ENCODE data around the gene PTCH1. TPM values are rescaled to one million over a fixed set of nuclear protein-coding genes. Genes with fewer than 3 reads are reported as not detected.

The PTCH1 gene
- polyA plus RNA-seq, 1 donor (not counting 4 experiments of a cell fraction or from before 2014, with no cell fraction given) = 1.7 TPM

DNA sequence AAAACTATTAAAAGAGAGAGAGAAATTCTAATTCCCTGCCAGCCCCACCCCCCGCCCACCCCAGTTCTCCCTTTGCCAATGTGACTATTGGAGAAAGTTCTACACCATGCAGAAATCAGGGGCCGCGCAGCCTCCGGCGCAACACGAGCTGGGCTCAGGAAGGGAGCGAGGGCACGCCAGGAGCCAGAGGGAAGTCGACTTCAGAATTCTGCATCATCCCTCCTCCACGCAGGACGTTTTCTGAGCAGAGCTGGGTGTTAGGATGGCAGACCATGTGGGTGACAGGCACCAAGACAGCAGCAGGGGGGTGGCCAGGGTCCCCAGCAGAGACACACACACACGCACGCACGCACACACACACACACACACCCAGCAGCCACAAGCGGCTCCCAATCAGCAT lies 72.6 kb downstream of the PTCH1 start:
- Histone ChIP-seq H3K36me3 (ENCODE audit: control insufficient read depth in 2 of 2, extremely low read depth in 1 of 2, insufficient read depth in 2 of 2, low read length in 2 of 2) (peaks cover 0 to 8% of the 10 kb centered on the region in 2 experiments), H3K4me1 (ENCODE audit: control insufficient read depth, extremely low read depth, insufficient read depth, low read length) (no peaks in the 10 kb centered on the region), H3K4me2 (ENCODE audit: control insufficient read depth, extremely low read depth, insufficient read depth, low read depth, low read length) (no peak overlapping the region), H3K27ac (ENCODE audit: control insufficient read depth, insufficient read depth, low read length) (no peak overlapping the region), H3K9me3 (ENCODE audit: control insufficient read depth, low read depth, low read length) (no peaks in the 10 kb centered on the region), H3K9ac (ENCODE audit: control insufficient read depth, extremely low read depth, insufficient read depth, low read length) (no peak overlapping the region), H3K27me3 (ENCODE audit: control insufficient read depth, extremely low read depth, insufficient read depth, low read length) (no peaks in the 10 kb centered on the region), H3K79me2 (ENCODE audit: control insufficient read depth, insufficient read depth, low read length) (no peaks in the 10 kb centered on the region), H3K9me1 (ENCODE audit: control insufficient read depth, extremely low read depth, insufficient read depth, low read length) (no peaks in the 10 kb centered on the region), H3K4me3 (ENCODE audit: control insufficient read depth in 2 of 3, extremely low read depth in 1 of 3, insufficient read depth in 2 of 3, low read depth in 1 of 3, low read length in 3 of 3) (no peak overlapping the region), H4K20me1 (ENCODE audit: control insufficient read depth, extremely low read depth, insufficient read depth, low read length) (no peaks in the 10 kb centered on the region), H2AFZ (ENCODE audit: control insufficient read depth, low read length) (no peak overlapping the region)
- DNase-seq (ENCODE audit: low read depth, low spot score) (no peak), FAIRE-seq (no peak)
- dilution Hi-C loops (cut with MboI; ENCODE audit: extremely low pct_ligation_motif_present, low sequenced_read_pairs) = no loop called here
- no peak for TF ChIP-seq EZH2 (IDR thresholded peaks at IDR 0.05; ENCODE audit: low read length)
- TF ChIP-seq, protein P1, sequence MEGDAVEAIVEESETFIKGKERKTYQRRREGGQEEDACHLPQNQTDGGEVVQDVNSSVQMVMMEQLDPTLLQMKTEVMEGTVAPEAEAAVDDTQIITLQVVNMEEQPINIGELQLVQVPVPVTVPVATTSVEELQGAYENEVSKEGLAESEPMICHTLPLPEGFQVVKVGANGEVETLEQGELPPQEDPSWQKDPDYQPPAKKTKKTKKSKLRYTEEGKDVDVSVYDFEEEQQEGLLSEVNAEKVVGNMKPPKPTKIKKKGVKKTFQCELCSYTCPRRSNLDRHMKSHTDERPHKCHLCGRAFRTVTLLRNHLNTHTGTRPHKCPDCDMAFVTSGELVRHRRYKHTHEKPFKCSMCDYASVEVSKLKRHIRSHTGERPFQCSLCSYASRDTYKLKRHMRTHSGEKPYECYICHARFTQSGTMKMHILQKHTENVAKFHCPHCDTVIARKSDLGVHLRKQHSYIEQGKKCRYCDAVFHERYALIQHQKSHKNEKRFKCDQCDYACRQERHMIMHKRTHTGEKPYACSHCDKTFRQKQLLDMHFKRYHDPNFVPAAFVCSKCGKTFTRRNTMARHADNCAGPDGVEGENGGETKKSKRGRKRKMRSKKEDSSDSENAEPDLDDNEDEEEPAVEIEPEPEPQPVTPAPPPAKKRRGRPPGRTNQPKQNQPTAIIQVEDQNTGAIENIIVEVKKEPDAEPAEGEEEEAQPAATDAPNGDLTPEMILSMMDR (optimal IDR thresholded peaks at IDR 0.05 in 1 of 3, IDR thresholded peaks at IDR 0.05 in 1 of 3, conservative IDR thresholded peaks at IDR 0.05 in 1 of 3; ENCODE audit: extremely low read depth in 1 of 3, insufficient read depth in 2 of 3, low read length in 3 of 3) = no peak

GRCh38 chr9:95443301-95443700 lies 73.5 kb downstream of the PTCH1 start:
- Histone ChIP-seq H3K27ac (ENCODE audit: control insufficient read depth, insufficient read depth, low read length) (no peak overlapping the region), H4K20me1 (ENCODE audit: control insufficient read depth, extremely low read depth, insufficient read depth, low read length) (no peaks in the 10 kb centered on the region), H3K4me1 (ENCODE audit: control insufficient read depth, extremely low read depth, insufficient read depth, low read length) (no peaks in the 10 kb centered on the region), H3K79me2 (ENCODE audit: control insufficient read depth, insufficient read depth, low read length) (no peaks in the 10 kb centered on the region), H3K4me2 (ENCODE audit: control insufficient read depth, extremely low read depth, insufficient read depth, low read depth, low read length) (no peak overlapping the region), H3K36me3 (ENCODE audit: control insufficient read depth in 2 of 2, extremely low read depth in 1 of 2, insufficient read depth in 2 of 2, low read length in 2 of 2) (peaks cover 0 to 8% of the 10 kb centered on the region in 2 experiments), H3K27me3 (ENCODE audit: control insufficient read depth, extremely low read depth, insufficient read depth, low read length) (no peaks in the 10 kb centered on the region), H3K9ac (ENCODE audit: control insufficient read depth, extremely low read depth, insufficient read depth, low read length) (no peak overlapping the region), H2AFZ (ENCODE audit: control insufficient read depth, low read length) (no peak overlapping the region), H3K9me1 (ENCODE audit: control insufficient read depth, extremely low read depth, insufficient read depth, low read length) (no peaks in the 10 kb centered on the region), H3K4me3 (ENCODE audit: control insufficient read depth in 2 of 3, extremely low read depth in 1 of 3, insufficient read depth in 2 of 3, low read depth in 1 of 3, low read length in 3 of 3) (no peak overlapping the region), H3K9me3 (ENCODE audit: control insufficient read depth, low read depth, low read length) (no peaks in the 10 kb centered on the region)
- DNase-seq (ENCODE audit: low read depth, low spot score) (no peak), FAIRE-seq (no peak)
- no peak for TF ChIP-seq EZH2 (IDR thresholded peaks at IDR 0.05; ENCODE audit: low read length)
- TF ChIP-seq, protein P1 (optimal IDR thresholded peaks at IDR 0.05 in 1 of 3, IDR thresholded peaks at IDR 0.05 in 1 of 3, conservative IDR thresholded peaks at IDR 0.05 in 1 of 3; ENCODE audit: extremely low read depth in 1 of 3, insufficient read depth in 2 of 3, low read length in 3 of 3) = no peak
- dilution Hi-C loops (cut with MboI; ENCODE audit: extremely low pct_ligation_motif_present, low sequenced_read_pairs) = no loop called here

Measured in keratinocyte (primary cell).